Colonic mucosa (tissue), 4 donors: ENCODE measurements around the gene STAT1. TPM values are rescaled to one million over a fixed set of nuclear protein-coding genes. Genes with fewer than 3 reads are reported as not detected.

ENCODE experiments used
- DNase-seq: peaks from one replicate; pipeline ENCODE4 v3.0.0-alpha.2; 2020
- H3K27ac ChIP-seq: fragments of 200-600 bp; one replicate; pipeline ENCODE4 v1.8.0; 2021
- H3K27me3 ChIP-seq: fragments of 200-600 bp; one replicate; pipeline ENCODE4 v1.8.0; 2021
- H3K36me3 ChIP-seq: fragments of 200-600 bp; one replicate; pipeline ENCODE4 v1.8.0; 2021
- H3K4me1 ChIP-seq: fragments of 200-600 bp; one replicate; pipeline ENCODE4 v1.8.0; 2021; ENCODE audit warnings: mild to moderate bottlenecking
- H3K4me3 ChIP-seq: fragments of 200-600 bp; one replicate; pipeline ENCODE4 v1.8.0; 2021
- H3K9ac ChIP-seq, 2 donors: one replicate each; pipeline ENCODE4 v1.7.0; 2013; ENCODE audit warnings: control low read depth in 2 of 2, low read depth in 2 of 2, low read length in 2 of 2
- H3K9me3 ChIP-seq: fragments of 200-600 bp; one replicate; pipeline ENCODE4 v1.8.0; 2021
- CTCF ChIP-seq: fragments of 200-600 bp; IDR thresholded peaks from one replicate; pipeline ENCODE4 v1.8.0; 2022; ENCODE audit warnings: antibody characterized with exemption, mild to moderate bottlenecking
- intact Hi-C: fragments of 100-400 bp; cut with DNase I; formaldehyde crosslinking; loops from one replicate; pipeline ENCODE4 v1.14.1; 2022
- total RNA-seq, 2 donors: library from RNA; stranded (reverse); fragmentation: NEBNext Ultra II Directional in 1 of 2; extraction: Animal tissue kit (Norgen Biotek cat#: 25700) in 1 of 2; gene quantifications; one replicate each; pipeline ENCODE4 v1.2.1, GENCODE V29; 2021
- donor health status: healthy.
- donor health status: DM: no; HTN: no; CAD: no.
- donor health status: DM: no; HTN: no; CAD: no.

Gene STAT1
- total RNA-seq, 2 donors from 2014 or later, result 52.7 to 58.3 TPM

- Histone ChIP-seq H3K36me3 (peaks cover 55% of the 10 kb centered on the region), H3K4me1 (no peaks in the 10 kb centered on the region), H3K9ac (no peak overlapping the region), H3K27ac (no peak overlapping the region), H3K27me3 (no peaks in the 10 kb centered on the region), H3K4me3 (no peak overlapping the region), H3K9me3 (no peaks in the 10 kb centered on the region)
- no peak for TF ChIP-seq CTCF
- no peak for DNase-seq
- intact Hi-C loops, result no loop called here
Observed at GRCh38 chr2:190994148-190994547, 19.8 kb downstream of the STAT1 start.

- Histone ChIP-seq H3K27me3 (no peaks in the 10 kb centered on the region), H3K4me1 (no peaks in the 10 kb centered on the region), H3K9me3 (no peaks in the 10 kb centered on the region), H3K27ac (no peak overlapping the region), H3K9ac (no peak overlapping the region), H3K4me3 (no peak overlapping the region), H3K36me3 (peaks cover 50% of the 10 kb centered on the region)
- no peak for DNase-seq
- no peak for TF ChIP-seq CTCF
- intact Hi-C loops, result no loop called here
Observed at GRCh38 chr2:190993292-190993643, 20.7 kb downstream of the STAT1 start.

- Histone ChIP-seq H3K36me3 (peaks cover 40% of the 10 kb centered on the region), H3K4me1 (no peaks in the 10 kb centered on the region), H3K27ac (no peak overlapping the region), H3K9ac (no peak overlapping the region), H3K27me3 (no peaks in the 10 kb centered on the region), H3K4me3 (no peak overlapping the region), H3K9me3 (no peaks in the 10 kb centered on the region)
- no peak for DNase-seq
- intact Hi-C loops, result no loop called here
- no peak for TF ChIP-seq CTCF
Observed at GRCh38 chr2:190990132-190990531, 23.8 kb downstream of the STAT1 start.

- Histone ChIP-seq H3K9ac (no peak overlapping the region), H3K36me3 (peaks cover 38% of the 10 kb centered on the region), H3K4me3 (no peak overlapping the region), H3K4me1 (no peaks in the 10 kb centered on the region), H3K9me3 (no peaks in the 10 kb centered on the region), H3K27me3 (no peaks in the 10 kb centered on the region), H3K27ac (no peak overlapping the region)
- no peak for TF ChIP-seq CTCF
- intact Hi-C loops, result no loop called here
- DNase-seq, result no peak
Observed at GRCh38 chr2:190988910-190989309, 25.1 kb downstream of the STAT1 start.

- Histone ChIP-seq H3K9ac (no peak overlapping the region), H3K36me3 (peaks cover 45% of the 10 kb centered on the region), H3K9me3 (no peaks in the 10 kb centered on the region), H3K27ac (no peak overlapping the region), H3K4me3 (no peak overlapping the region), H3K4me1 (no peaks in the 10 kb centered on the region), H3K27me3 (no peaks in the 10 kb centered on the region)
- intact Hi-C loops, result no loop called here
- TF ChIP-seq CTCF, result no peak
- no peak for DNase-seq
Observed at GRCh38 chr2:190987938-190988337, 26.0 kb downstream of the STAT1 start.

- no peaks in the 10 kb centered on the region for H3K9me3 ChIP-seq
- no peaks in the 10 kb centered on the region for H3K27me3 ChIP-seq
- TF ChIP-seq CTCF, result no peak
- intact Hi-C loops, result no loop called here
- H3K4me3 ChIP-seq, result no peak overlapping the region
- peaks cover 49% of the 10 kb centered on the region for H3K36me3 ChIP-seq
- H3K27ac ChIP-seq, result no peak overlapping the region
- DNase-seq, result no peak
- no peaks in the 10 kb centered on the region for H3K4me1 ChIP-seq
- H3K9ac ChIP-seq, result no peak overlapping the region
Observed at GRCh38 chr2:190987116-190987515, 26.9 kb downstream of the STAT1 start.
